H1 (cell line): ENCODE measurements around the gene MARCHF9. TPM values are rescaled to one million over a fixed set of nuclear protein-coding genes. Genes with fewer than 3 reads are reported as not detected.

ENCODE experiments used
- ASH2L ChIP-seq: fragments of 200-600, 300-600 bp; sonication (generic); IDR thresholded peaks from one replicate; pipeline ENCODE4 v1.7.1; 2017; ENCODE audit warnings: low read length
- ATF2 ChIP-seq: IDR thresholded peaks from 2 replicates; pipeline ENCODE4 v1.6.1; 2012; ENCODE audit warnings: low read length, inconsistent platforms
- CHD1 ChIP-seq: IDR thresholded peaks from 2 replicates; pipeline ENCODE4 v1.6.1; 2012; ENCODE audit warnings: low read depth, low read length, improper control_type of control experiment
- CHD2 ChIP-seq: IDR thresholded peaks from 2 replicates; pipeline ENCODE4 v1.6.1; 2012; ENCODE audit warnings: low read length, improper control_type of control experiment
- CREB1 ChIP-seq: IDR thresholded peaks from 2 replicates; pipeline ENCODE4 v1.6.1; 2012; ENCODE audit warnings: inconsistent platforms
- CTBP2 ChIP-seq: IDR thresholded peaks from 2 replicates; pipeline ENCODE4 v1.7.0; 2011; ENCODE audit warnings: borderline replicate concordance, mild to moderate bottlenecking, moderate library complexity, mixed read lengths, low read length; ENCODE audit not compliant: insufficient read depth, insufficient read length
- CTCF ChIP-seq, 3 experiments: IDR thresholded peaks; 1 replicate in 2 of 3; 2 replicates in 1 of 3; pipeline versions ENCODE4 v1.5.1 to v1.6.1; 2011; ENCODE audit warnings: low read length in 3 of 3, mild to moderate bottlenecking in 3 of 3, inconsistent platforms in 2 of 3, low read depth in 1 of 3, moderate library complexity in 1 of 3; ENCODE audit not compliant: insufficient read depth in 1 of 3; ENCODE audit errors: control extremely low read depth in 1 of 3
- EZH2 ChIP-seq: fragments of 200-600 bp; sonication (generic); IDR thresholded peaks from 2 replicates; pipeline ENCODE4 v1.7.1; 2012; ENCODE audit warnings: low read depth, mild to moderate bottlenecking, moderate library complexity, low read length, inconsistent platforms; ENCODE audit not compliant: severe bottlenecking
- GTF2F1 ChIP-seq: IDR thresholded peaks from 2 replicates; pipeline ENCODE4 v1.6.1; 2012; ENCODE audit warnings: low read depth, low read length, improper control_type of control experiment, borderline replicate concordance
- HDAC2 ChIP-seq, 2 experiments: fragments of 300-600 bp in 1 of 2; sonication (generic) in 1 of 2; IDR thresholded peaks; 2 replicates each; pipeline ENCODE4 v1.6.1; 2011 to 2012; ENCODE audit warnings: low read depth in 2 of 2, low read length in 2 of 2, mild to moderate bottlenecking in 2 of 2, moderate library complexity in 2 of 2, borderline replicate concordance in 1 of 2, inconsistent platforms in 1 of 2
- JUND ChIP-seq: IDR thresholded peaks from 2 replicates; pipeline ENCODE4 v1.6.1; 2011; ENCODE audit warnings: mild to moderate bottlenecking, improper control_type of control experiment, low read length
- KDM4A ChIP-seq: IDR thresholded peaks from one replicate; pipeline ENCODE4 v1.7.1; 2012; ENCODE audit warnings: low read depth, mild to moderate bottlenecking, moderate library complexity, low read length, inconsistent platforms; ENCODE audit not compliant: severe bottlenecking
- NANOG ChIP-seq: IDR thresholded peaks from 2 replicates; pipeline ENCODE4 v1.6.1; 2011; ENCODE audit warnings: low read length, low read depth, mild to moderate bottlenecking, inconsistent platforms; ENCODE audit not compliant: insufficient read depth, poor library complexity, severe bottlenecking
- PHF8 ChIP-seq: fragments of 200-600 bp; sonication (generic); conservative IDR thresholded peaks from 2 replicates; pipeline ENCODE4 v1.7.1; 2012; ENCODE audit warnings: low read depth, mild to moderate bottlenecking, inconsistent platforms, low read length, moderate library complexity
- SRF ChIP-seq: IDR thresholded peaks from 2 replicates; pipeline ENCODE4 v1.6.1; 2011; ENCODE audit warnings: mild to moderate bottlenecking, low read depth, low read length, moderate library complexity
- SUZ12 ChIP-seq: fragments of 200-600 bp; sonication (generic); IDR thresholded peaks from 2 replicates; pipeline ENCODE4 v1.6.1; 2012; ENCODE audit warnings: mild to moderate bottlenecking, inconsistent platforms, low read length, moderate library complexity, mixed read lengths
- TAF1 ChIP-seq: IDR thresholded peaks from 2 replicates; pipeline ENCODE4 v1.6.1; 2011; ENCODE audit warnings: mild to moderate bottlenecking, low read depth, low read length
- TBP ChIP-seq: IDR thresholded peaks from 2 replicates; pipeline ENCODE4 v1.6.1; 2011; ENCODE audit warnings: low read depth, low read length, improper control_type of control experiment
- YY1 ChIP-seq: IDR thresholded peaks from 2 replicates; pipeline ENCODE4 v1.6.1; 2011; ENCODE audit warnings: low read depth, mild to moderate bottlenecking, low read length
- polyA plus RNA-seq, 7 experiments: library from polyadenylated mRNA; depleted of rRNA in 3 of 7; stranded (reverse) in 5 of 7; unstranded in 2 of 7; fragments of >200 nt in 5 of 7; fragments of 200-250 nt in 2 of 7; gene quantifications; 1 replicate in 5 of 7; 2 replicates in 1 of 7; 4 replicates in 1 of 7; pipeline versions ENCODE4 v1.2.1 to v1.2.3, GENCODE V29; 2011 to 2013; ENCODE audit warnings: missing spikeins in 2 of 7, mixed read lengths in 2 of 7
- total RNA-seq: library from RNA; stranded (reverse); fragmentation: NEBNext Ultra II Directional; extraction: Animal tissue kit (Norgen Biotek cat#: 25700); gene quantifications from 2 replicates; pipeline ENCODE4 v1.2.1, GENCODE V29; 2021
- TF ChIP-seq, protein P1 (sequence below): IDR thresholded peaks from 2 replicates; pipeline ENCODE4 v1.6.1; 2012; ENCODE audit warnings: inconsistent platforms

MARCHF9 gene
- total and polyA plus RNA-seq, 2 of the 8 experiments (the other 6 are each of a cell fraction or from before 2014, with no cell fraction given) = 6.4 to 7.8 TPM

DNA sequence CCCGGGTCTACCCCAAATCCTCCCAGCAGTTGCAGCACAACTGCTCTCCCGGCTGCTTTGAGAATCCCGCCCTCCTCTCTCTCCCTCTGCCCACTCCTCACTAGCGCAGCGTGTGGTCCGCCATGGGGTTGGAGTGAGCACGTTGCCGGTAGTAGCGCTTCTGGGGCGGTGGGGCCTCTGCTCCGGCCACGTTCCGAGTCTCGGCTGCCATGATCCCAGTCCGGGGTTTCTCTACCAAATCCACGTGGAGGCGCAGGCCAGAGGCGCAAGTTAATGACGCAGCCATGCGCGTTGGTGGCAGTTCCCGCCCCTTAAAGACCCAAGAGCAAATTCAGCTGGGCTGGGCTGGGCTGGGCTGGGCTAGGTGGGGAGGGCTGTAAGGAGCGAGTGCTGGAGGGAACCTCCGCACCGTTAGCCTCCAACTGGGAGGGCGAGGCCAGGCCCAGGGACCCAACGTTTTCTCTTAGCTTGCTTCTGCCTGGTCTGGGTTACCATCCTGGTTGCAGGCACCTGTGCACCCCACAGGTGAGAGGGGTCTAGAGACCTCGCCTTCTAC lies 17.0 kb downstream of the MARCHF9 start, which contains the start of gene METTL1 (continued):
- TF ChIP-seq NANOG (peak; percentile 28), KDM4A (peak; percentile 18), TBP (peak; percentile 93), ATF2 (peak; percentile 98), SUZ12 (no peak), GTF2F1 (no peak; the same call in 1 of the 2 replicates), CHD2 (peak; percentile 50; the same call in 1 of the 2 replicates), TAF1 (peak; percentile 99), JUND (0 out of 2 replicates have a peak, but pooled peaks have one; percentile 72), YY1 (peak; percentile 92), HDAC2 (IDR thresholded peaks at IDR 0.05; ENCODE audit: borderline replicate concordance in 1 of 2, low read depth in 2 of 2, low read length in 2 of 2) (peak; percentile 13 to 98; a peak in 2 of 4 replicates), CTBP2 (peak; percentile 69), EZH2 (no peak), PHF8 (peak; percentile 100), CREB1 (peak; percentile 98), CTCF (IDR thresholded peaks at IDR 0.05; ENCODE audit: control extremely low read depth in 1 of 3, insufficient read depth in 1 of 3, low read depth in 1 of 3, low read length in 3 of 3) (peak in 1 of 3 experiments; percentile 1; a peak in 1 of 4 replicates), ASH2L (peak; percentile 76), CHD1 (no peak), SRF (peak; percentile 65)
- TF ChIP-seq, protein P1, sequence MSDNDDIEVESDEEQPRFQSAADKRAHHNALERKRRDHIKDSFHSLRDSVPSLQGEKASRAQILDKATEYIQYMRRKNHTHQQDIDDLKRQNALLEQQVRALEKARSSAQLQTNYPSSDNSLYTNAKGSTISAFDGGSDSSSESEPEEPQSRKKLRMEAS = peak; percentile 100
